NCI-H2227 (cell line): ENCODE measurements around the gene LEAP2.
"Not testable (repeated sequence)": the region's sequence is repeated elsewhere in the genome, so short reads cannot be mapped to it uniquely, and the experiment has no call there.

ENCODE experiments used
- DNase-seq: peaks from one replicate; lab custom pipeline; 2025; ENCODE audit not compliant: unreplicated experiment; lab: John Stamatoyannopoulos, UW

The LEAP2 gene

GRCh38 chr5:132840313-132840712 lies 33.2 kb upstream of the LEAP2 start:
- DNase-seq = no peak

GRCh38 chr5:132840896-132841295 lies 32.6 kb upstream of the LEAP2 start:
- DNase-seq = no peak

GRCh38 chr5:132841305-132841704 lies 32.2 kb upstream of the LEAP2 start:
- DNase-seq = no peak

GRCh38 chr5:132848270-132848669 lies 25.2 kb upstream of the LEAP2 start:
- DNase-seq = no peak

GRCh38 chr5:132849347-132849746 lies 24.1 kb upstream of the LEAP2 start:
- no peak for DNase-seq

- DNase-seq = no peak
Observed at GRCh38 chr5:132850066-132850465, 23.4 kb upstream of the LEAP2 start.

- DNase-seq = no peak
Observed at GRCh38 chr5:132853323-132853722, 20.1 kb upstream of the LEAP2 start.

- DNase-seq = no peak
Observed at GRCh38 chr5:132853790-132854189, 19.7 kb upstream of the LEAP2 start.

GRCh38 chr5:132854301-132854700 lies 19.2 kb upstream of the LEAP2 start:
- DNase-seq = no peak

- not testable (repeated sequence) for DNase-seq
Observed at GRCh38 chr5:132854992-132855391, 18.5 kb upstream of the LEAP2 start.

- no peak for DNase-seq
Observed at GRCh38 chr5:132856011-132856410, 17.5 kb upstream of the LEAP2 start.

GRCh38 chr5:132859889-132860437 lies 13.5 kb upstream of the LEAP2 start:
- no peak for DNase-seq

GRCh38 chr5:132860742-132861141 lies 12.7 kb upstream of the LEAP2 start:
- no peak for DNase-seq

GRCh38 chr5:132865668-132866341 lies 7.7 kb upstream of the LEAP2 start:
- DNase-seq = peak; percentile 18

GRCh38 chr5:132866342-132867045 lies 7.0 kb upstream of the LEAP2 start, which contains the start of the genes GDF9 and UQCRQ:
Gene GDF9, minus strand, starts transcription at chr5:132866469. Its CDS starts 1,936 bp downstream, at chr5:132864533.
Gene UQCRQ, plus strand, starts transcription at chr5:132866642. Its CDS starts 240 bp downstream, at chr5:132866882.
- DNase-seq = peak; percentile 96

- DNase-seq = no peak
Observed at GRCh38 chr5:132867046-132867451, 6.4 kb upstream of the LEAP2 start.

- DNase-seq = no peak
Observed at GRCh38 chr5:132868754-132869153, 4.7 kb upstream of the LEAP2 start.

GRCh38 chr5:132870801-132871200 lies 2.7 kb upstream of the LEAP2 start:
- no peak for DNase-seq

GRCh38 chr5:132871459-132872284 lies 1.8 kb upstream of the LEAP2 start:
- DNase-seq = no peak

GRCh38 chr5:132872788-132873118 lies 715 bp upstream of the LEAP2 start:
- DNase-seq = no peak

- no peak for DNase-seq
Observed at GRCh38 chr5:132873930-132874271, 433 bp downstream of the LEAP2 start.
